ENCODE data around the gene NLRP9.

GRCh38 chr19:55686311-55687050 is 51.7 kb downstream of the NLRP9 start:
- TF ChIP-seq EZH2 (IDR thresholded peaks at IDR 0.05; ENCODE audit: borderline replicate concordance) (no peak), CTCF (IDR thresholded peaks at IDR 0.05; ENCODE audit: poor library complexity) (no peak)
